H1 (cell line): ENCODE results near the gene CASP4. TPM values are rescaled to one million over a fixed set of nuclear protein-coding genes. Genes with fewer than 3 reads are reported as not detected.

Experiments used
- CTCF ChIA-PET: fragments of 300-600 bp; sonication (Branson Sonifier 250); formaldehyde crosslinking; loops from one replicate; lab custom pipeline; 2021; ENCODE audit not compliant: partially characterized antibody; lab: Charles Lee
- POLR2A ChIA-PET: fragments of 300-600 bp; sonication (Branson Sonifier 250); formaldehyde crosslinking; loops from one replicate; lab custom pipeline; 2021; ENCODE audit warnings: inconsistent platforms; ENCODE audit not compliant: partially characterized antibody; lab: Charles Lee
- DNase-seq, 2 experiments: peaks; one replicate each; pipeline versions ENCODE4 v3.0.0 to v3.0.0-alpha.2; 2010 to 2022; ENCODE audit warnings: low spot score in 2 of 2, low read depth in 1 of 2, mixed read lengths in 1 of 2
- FAIRE-seq: peaks from 2 replicates; lab custom pipeline; 2011; peaks lifted over from hg19 to GRCh38; lab: Jason Lieb, UNC
- H2AFZ ChIP-seq: 2 replicates; pipeline ENCODE4 v1.8.1; 2012; ENCODE audit warnings: low read length, inconsistent platforms
- H2AK5ac ChIP-seq: 2 replicates; pipeline ENCODE4 v1.6.1; 2013; ENCODE audit warnings: low read depth, low read length
- H2BK120ac ChIP-seq: replicated peaks from 2 replicates; pipeline ENCODE3; 2013; ENCODE audit warnings: low read depth, low read length, inconsistent platforms
- H2BK12ac ChIP-seq: 2 replicates; pipeline ENCODE4 v1.6.1; 2013; ENCODE audit warnings: low read depth, low read length
- H2BK15ac ChIP-seq: 2 replicates; pipeline ENCODE4 v1.6.1; 2013; ENCODE audit warnings: low read length
- H2BK20ac ChIP-seq: 2 replicates; pipeline ENCODE4 v1.6.1; 2013; ENCODE audit warnings: low read length
- H2BK5ac ChIP-seq: 2 replicates; pipeline ENCODE4 v1.6.1; 2013; ENCODE audit warnings: low read depth, low read length
- H3K14ac ChIP-seq: 2 replicates; pipeline ENCODE4 v1.6.1; 2013; ENCODE audit warnings: inconsistent platforms; ENCODE audit not compliant: insufficient read length
- H3K18ac ChIP-seq: 2 replicates; pipeline ENCODE4 v1.6.1; 2013; ENCODE audit warnings: low read length; ENCODE audit errors: extremely low read depth
- H3K23ac ChIP-seq: 2 replicates; pipeline ENCODE4 v1.6.1; 2013; ENCODE audit warnings: inconsistent platforms; ENCODE audit not compliant: insufficient read length
- H3K23me2 ChIP-seq: 2 replicates; pipeline ENCODE4 v1.6.1; 2013; ENCODE audit warnings: low read depth, low read length
- H3K27ac ChIP-seq: 2 replicates; pipeline ENCODE4 v1.6.1; 2011; ENCODE audit warnings: low read depth, low read length, inconsistent platforms
- H3K27me3 ChIP-seq, 4 experiments: replicated peaks in 1 of 4; 1 replicate in 1 of 4; 2 replicates in 3 of 4; pipeline versions ENCODE4 v1.6.1 to v1.8.1; 2011 to 2013; ENCODE audit warnings: low read length in 3 of 4, mild to moderate bottlenecking in 3 of 4, inconsistent platforms in 2 of 4, mixed read lengths in 2 of 4, moderate library complexity in 1 of 4; ENCODE audit not compliant: control insufficient read depth in 3 of 4, insufficient read depth in 3 of 4; ENCODE audit errors: extremely low read depth in 1 of 4
- H3K36me3 ChIP-seq, 4 experiments: 2 replicates each; pipeline versions ENCODE4 v1.6.1 to v1.8.1; 2011 to 2013; ENCODE audit warnings: mild to moderate bottlenecking in 4 of 4, low read length in 3 of 4, moderate library complexity in 2 of 4, control low read depth in 1 of 4, inconsistent platforms in 1 of 4; ENCODE audit not compliant: insufficient read depth in 4 of 4, control insufficient read depth in 2 of 4
- H3K4ac ChIP-seq: replicated peaks from 2 replicates; pipeline ENCODE3; 2013; ENCODE audit warnings: low read length, low read depth, mixed read lengths, inconsistent platforms; ENCODE audit not compliant: insufficient read length
- H3K4me1 ChIP-seq, 4 experiments: replicated peaks in 1 of 4; 1 replicate in 1 of 4; 2 replicates in 3 of 4; pipeline versions ENCODE4 v1.6.1 to v1.8.1; 2011 to 2013; ENCODE audit warnings: low read length in 3 of 4, inconsistent platforms in 2 of 4, mixed read lengths in 1 of 4; ENCODE audit not compliant: insufficient read depth in 4 of 4, control insufficient read depth in 3 of 4
- H3K4me2 ChIP-seq, 2 experiments: 2 replicates each; pipeline versions ENCODE4 v1.6.1 to v1.8.1; 2011 to 2013; ENCODE audit warnings: low read depth in 2 of 2, low read length in 2 of 2, control low read depth in 1 of 2, inconsistent platforms in 1 of 2, mild to moderate bottlenecking in 1 of 2; ENCODE audit not compliant: insufficient read depth in 1 of 2
- H3K4me3 ChIP-seq, 4 experiments: fragments of 200-600, 300-600 bp in 1 of 4; sonication (generic), shearing (Covaris generic), sonication (Bioruptor Twin) in 1 of 4; 2 replicates each; pipeline versions ENCODE4 v1.5.1 to v1.8.1; 2011 to 2016; ENCODE audit warnings: low read length in 4 of 4, low read depth in 3 of 4, control low read depth in 2 of 4, inconsistent platforms in 2 of 4, mild to moderate bottlenecking in 2 of 4, mixed read lengths in 1 of 4, moderate library complexity in 1 of 4; ENCODE audit not compliant: insufficient read depth in 2 of 4; ENCODE audit errors: extremely low read depth in 1 of 4
- H3K56ac ChIP-seq: replicated peaks from 2 replicates; pipeline ENCODE3; 2013; ENCODE audit warnings: low read depth, mild to moderate bottlenecking, mixed read lengths, low read length, inconsistent platforms; ENCODE audit not compliant: insufficient read length
- H3K79me1 ChIP-seq: 2 replicates; pipeline ENCODE4 v1.6.1; 2013; ENCODE audit warnings: low read depth, low read length, control low read depth
- H3K79me2 ChIP-seq, 2 experiments: 2 replicates each; pipeline versions ENCODE4 v1.6.1 to v1.8.1; 2012 to 2013; ENCODE audit warnings: low read length in 2 of 2, mild to moderate bottlenecking in 2 of 2, inconsistent platforms in 1 of 2; ENCODE audit not compliant: insufficient read depth in 2 of 2, control insufficient read depth in 1 of 2
- H3K9ac ChIP-seq, 4 experiments: replicated peaks in 1 of 4; 1 replicate in 1 of 4; 2 replicates in 3 of 4; pipeline versions ENCODE4 v1.6.1 to v1.8.1; 2011 to 2013; ENCODE audit warnings: low read depth in 3 of 4, low read length in 3 of 4, control low read depth in 2 of 4, mild to moderate bottlenecking in 2 of 4, moderate library complexity in 2 of 4, inconsistent platforms in 1 of 4; ENCODE audit errors: extremely low read depth in 1 of 4
- H3K9me3 ChIP-seq, 2 experiments: 2 replicates each; pipeline versions ENCODE4 v1.6.1 to v1.8.1; 2012 to 2013; ENCODE audit warnings: mild to moderate bottlenecking in 2 of 2, moderate library complexity in 2 of 2, control low read depth in 1 of 2, inconsistent platforms in 1 of 2, low read depth in 1 of 2, low read length in 1 of 2, mixed read lengths in 1 of 2; ENCODE audit not compliant: insufficient read depth in 2 of 2
- H4K20me1 ChIP-seq, 2 experiments: replicated peaks in 1 of 2; 2 replicates each; pipeline versions ENCODE3 to v1.8.1; 2011 to 2013; ENCODE audit warnings: inconsistent platforms in 2 of 2, low read length in 2 of 2, mild to moderate bottlenecking in 1 of 2; ENCODE audit not compliant: insufficient read depth in 2 of 2, control insufficient read depth in 1 of 2
- H4K5ac ChIP-seq: 2 replicates; pipeline ENCODE4 v1.6.1; 2013; ENCODE audit warnings: low read length, low read depth, mixed read lengths, inconsistent platforms; ENCODE audit not compliant: insufficient read length
- H4K8ac ChIP-seq: 2 replicates; pipeline ENCODE4 v1.8.0; 2013; ENCODE audit warnings: mild to moderate bottlenecking, moderate library complexity, low read length, inconsistent platforms; ENCODE audit not compliant: insufficient read depth; ENCODE audit errors: extremely low read depth
- H4K91ac ChIP-seq: replicated peaks from 2 replicates; pipeline ENCODE3; 2013; ENCODE audit warnings: low read length, mixed read lengths, inconsistent platforms; ENCODE audit not compliant: insufficient read length
- CBX5 ChIP-seq: fragments of 300-800, 300-1000 bp; sonication (generic); IDR thresholded peaks from 2 replicates; pipeline ENCODE4 v1.7.1; 2016; ENCODE audit warnings: antibody characterized with exemption, low read length, low read depth
- CBX8 ChIP-seq: fragments of 300-800, 300-1000 bp; sonication (generic); IDR thresholded peaks from 2 replicates; pipeline ENCODE4 v1.7.1; 2016; ENCODE audit warnings: low read depth, low read length, borderline replicate concordance
- E2F6 ChIP-seq: IDR thresholded peaks from 2 replicates; pipeline ENCODE4 v1.6.1; 2012; ENCODE audit warnings: inconsistent platforms
- GABPA ChIP-seq: IDR thresholded peaks from 2 replicates; pipeline ENCODE4 v1.6.1; 2011; ENCODE audit warnings: mild to moderate bottlenecking, low read length, moderate library complexity, borderline replicate concordance; ENCODE audit not compliant: insufficient read depth
- HDAC6 ChIP-seq: IDR thresholded peaks from one replicate; pipeline ENCODE4 v1.7.1; 2012; ENCODE audit warnings: low read depth, mild to moderate bottlenecking, inconsistent platforms, low read length, moderate library complexity
- KDM4A ChIP-seq: IDR thresholded peaks from one replicate; pipeline ENCODE4 v1.7.1; 2012; ENCODE audit warnings: low read depth, mild to moderate bottlenecking, moderate library complexity, low read length, inconsistent platforms; ENCODE audit not compliant: severe bottlenecking
- NRF1 ChIP-seq: IDR thresholded peaks from 2 replicates; pipeline ENCODE4 v1.6.1; 2011; ENCODE audit warnings: mild to moderate bottlenecking, low read depth, low read length, improper control_type of control experiment
- RAD21 ChIP-seq, 2 experiments: IDR thresholded peaks in 1 of 2; conservative IDR thresholded peaks in 1 of 2; 2 replicates each; pipeline ENCODE4 v1.6.1; 2011; ENCODE audit warnings: low read depth in 2 of 2, low read length in 2 of 2, improper control_type of control experiment in 1 of 2, inconsistent platforms in 1 of 2, mild to moderate bottlenecking in 1 of 2, moderate library complexity in 1 of 2
- SIRT6 ChIP-seq: IDR thresholded peaks from one replicate; pipeline ENCODE4 v1.7.1; 2012; ENCODE audit warnings: low read length, inconsistent platforms
- SRF ChIP-seq: IDR thresholded peaks from 2 replicates; pipeline ENCODE4 v1.6.1; 2011; ENCODE audit warnings: mild to moderate bottlenecking, low read depth, low read length, moderate library complexity
- SUZ12 ChIP-seq: fragments of 200-600 bp; sonication (generic); IDR thresholded peaks from 2 replicates; pipeline ENCODE4 v1.6.1; 2012; ENCODE audit warnings: mild to moderate bottlenecking, inconsistent platforms, low read length, moderate library complexity, mixed read lengths
- polyA plus RNA-seq, 7 experiments: library from polyadenylated mRNA; depleted of rRNA in 3 of 7; stranded (reverse) in 5 of 7; unstranded in 2 of 7; fragments of >200 nt in 5 of 7; fragments of 200-250 nt in 2 of 7; gene quantifications; 1 replicate in 5 of 7; 2 replicates in 1 of 7; 4 replicates in 1 of 7; pipeline versions ENCODE4 v1.2.1 to v1.2.3, GENCODE V29; 2011 to 2013; ENCODE audit warnings: missing spikeins in 2 of 7, mixed read lengths in 2 of 7
- total RNA-seq: library from RNA; stranded (reverse); fragmentation: NEBNext Ultra II Directional; extraction: Animal tissue kit (Norgen Biotek cat#: 25700); gene quantifications from 2 replicates; pipeline ENCODE4 v1.2.1, GENCODE V29; 2021

CASP4 gene
- total and polyA plus RNA-seq, 2 of the 8 experiments (the other 6 are each of a cell fraction or from before 2014, with no cell fraction given), result 0.09 TPM; not detected in 1

GRCh38 chr11:104928811-104929210, 39.6 kb downstream of the CASP4 start:
- POLR2A ChIA-PET, result no interaction called here
- Histone ChIP-seq H2BK12ac (no peak overlapping the region), H3K4me2 (no peak overlapping the region)
- TF ChIP-seq SUZ12, result no peak
- no peak for TF ChIP-seq HDAC6
- no peak for TF ChIP-seq SRF
- TF ChIP-seq KDM4A, result no peak
- TF ChIP-seq E2F6, result no peak
- no peak for TF ChIP-seq RAD21 (IDR thresholded peaks at IDR 0.05 in 1 of 2, conservative IDR thresholded peaks at IDR 0.05 in 1 of 2; ENCODE audit: low read depth in 2 of 2, low read length in 2 of 2)
- TF ChIP-seq SIRT6, result no peak
- TF ChIP-seq GABPA, result no peak
- no peak for TF ChIP-seq NRF1
- no peak for TF ChIP-seq CBX5
- no peak for TF ChIP-seq CBX8
- TF ChIP-seq, all 59 proteins: peak for 0
- Histone ChIP-seq H3K9me3 (no peaks in the 10 kb centered on the region; a peak in 1 of 4 replicates), H3K79me2 (no peaks in the 10 kb centered on the region), H3K4me1 (no peaks in the 10 kb centered on the region), H2AK5ac (no peak overlapping the region), H3K4me3 (no peak overlapping the region), H4K91ac (no peak overlapping the region), H3K14ac (no peak overlapping the region), H2BK20ac (no peak overlapping the region), H2BK120ac (no peak overlapping the region), H2AFZ (no peak overlapping the region), H3K23ac (no peak overlapping the region), H3K4ac (no peak overlapping the region), H3K18ac (no peak overlapping the region), H3K36me3 (no peaks in the 10 kb centered on the region), H3K27me3 (peaks cover 0 to 1% (median 0%) of the 10 kb centered on the region in 4 experiments; a peak in 1 of 7 replicates), H3K23me2 (no peaks in the 10 kb centered on the region), H4K20me1 (no peaks in the 10 kb centered on the region), H3K79me1 (no peaks in the 10 kb centered on the region), H4K5ac (no peak overlapping the region), H3K9ac (no peak overlapping the region), H4K8ac (no peak overlapping the region), H3K27ac (no peak overlapping the region), H3K56ac (no peak overlapping the region), H2BK15ac (no peak overlapping the region), H2BK5ac (no peak overlapping the region)
- CTCF ChIA-PET, result no interaction called here
- FAIRE-seq, result no peak
- no peak for DNase-seq
